ENCODE data around the gene NFXL1. TPM values are rescaled to one million over a fixed set of nuclear protein-coding genes. Genes with fewer than 3 reads are reported as not detected.

The NFXL1 gene
- total RNA-seq, 1 donor from 2014 or later: 11.3 TPM

DNA sequence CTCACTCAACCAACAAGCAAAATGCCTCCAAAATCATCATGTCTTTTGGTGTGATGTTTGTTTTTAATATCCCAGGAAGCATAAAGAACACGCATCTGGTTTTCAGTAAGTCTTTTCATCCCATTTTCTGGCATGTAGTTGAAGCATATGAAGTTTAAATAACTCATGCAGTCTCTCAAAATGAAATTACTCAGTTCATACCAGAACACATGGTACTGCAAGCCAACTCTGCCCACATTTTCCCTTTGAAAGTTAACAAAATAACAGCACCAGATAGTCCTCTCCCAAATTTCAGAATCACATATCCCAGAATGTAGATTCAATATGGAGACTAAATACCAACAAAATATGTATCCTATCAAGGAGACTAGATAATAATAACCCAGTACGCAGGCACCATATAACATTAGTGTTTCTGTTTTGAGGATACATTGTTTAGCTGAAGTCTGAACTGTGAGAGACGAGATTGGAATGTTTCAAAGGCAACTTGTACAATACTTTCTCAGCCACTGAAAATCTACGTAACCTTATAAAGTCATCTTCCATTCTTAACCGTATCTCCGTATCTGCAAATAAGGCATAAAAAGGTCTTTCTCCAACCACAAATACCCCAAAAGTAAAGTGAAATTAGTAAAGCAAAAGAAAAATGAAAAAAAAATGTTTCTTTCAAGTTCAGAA, 99.6 kb downstream of the NFXL1 start:
- FAIRE-seq: no peak
- no peaks in the 10 kb centered on the region for H3K36me3 ChIP-seq (ENCODE audit: control insufficient read depth, insufficient read depth, low read length)
- TF ChIP-seq, protein P1, sequence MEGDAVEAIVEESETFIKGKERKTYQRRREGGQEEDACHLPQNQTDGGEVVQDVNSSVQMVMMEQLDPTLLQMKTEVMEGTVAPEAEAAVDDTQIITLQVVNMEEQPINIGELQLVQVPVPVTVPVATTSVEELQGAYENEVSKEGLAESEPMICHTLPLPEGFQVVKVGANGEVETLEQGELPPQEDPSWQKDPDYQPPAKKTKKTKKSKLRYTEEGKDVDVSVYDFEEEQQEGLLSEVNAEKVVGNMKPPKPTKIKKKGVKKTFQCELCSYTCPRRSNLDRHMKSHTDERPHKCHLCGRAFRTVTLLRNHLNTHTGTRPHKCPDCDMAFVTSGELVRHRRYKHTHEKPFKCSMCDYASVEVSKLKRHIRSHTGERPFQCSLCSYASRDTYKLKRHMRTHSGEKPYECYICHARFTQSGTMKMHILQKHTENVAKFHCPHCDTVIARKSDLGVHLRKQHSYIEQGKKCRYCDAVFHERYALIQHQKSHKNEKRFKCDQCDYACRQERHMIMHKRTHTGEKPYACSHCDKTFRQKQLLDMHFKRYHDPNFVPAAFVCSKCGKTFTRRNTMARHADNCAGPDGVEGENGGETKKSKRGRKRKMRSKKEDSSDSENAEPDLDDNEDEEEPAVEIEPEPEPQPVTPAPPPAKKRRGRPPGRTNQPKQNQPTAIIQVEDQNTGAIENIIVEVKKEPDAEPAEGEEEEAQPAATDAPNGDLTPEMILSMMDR (IDR thresholded peaks at IDR 0.05; ENCODE audit: insufficient read depth, low read length, severe bottlenecking): no peak
- H3K27me3 ChIP-seq (ENCODE audit: control insufficient read depth, insufficient read depth, low read length): no peaks in the 10 kb centered on the region
- DNase-seq (ENCODE audit: low read depth): no peak
- H3K4me3 ChIP-seq (ENCODE audit: low read depth, low read length): no peak overlapping the region

DNA sequence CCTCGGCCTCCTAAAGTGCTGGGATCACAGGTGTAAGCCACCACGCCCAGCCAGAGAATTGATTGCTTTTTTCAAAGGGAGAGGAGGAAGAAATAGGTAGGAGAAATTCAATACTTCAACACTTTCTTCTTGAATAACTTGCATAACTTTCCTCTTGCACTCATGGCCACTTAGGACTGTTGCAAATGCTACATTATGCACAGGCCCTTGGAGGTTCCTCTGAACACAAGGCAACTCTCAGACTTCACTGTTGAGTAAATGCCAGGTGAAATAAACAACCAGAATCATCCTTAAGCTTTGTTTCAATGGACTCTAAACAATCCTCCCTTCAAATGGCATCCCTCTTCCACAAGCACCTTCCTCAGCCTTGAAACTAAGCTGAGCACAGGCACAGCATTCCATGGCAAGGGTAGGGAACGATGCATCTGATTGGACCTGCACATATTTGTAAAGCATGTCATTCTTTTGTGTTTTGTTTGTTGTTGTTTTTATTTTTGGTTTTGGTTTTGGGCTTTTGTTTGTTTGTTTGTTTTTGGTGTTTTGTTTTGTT, 104.7 kb downstream of the NFXL1 start:
- DNase-seq (ENCODE audit: low read depth) (no peak), FAIRE-seq (no peak)
- Histone ChIP-seq H3K4me3 (ENCODE audit: low read depth, low read length) (no peak overlapping the region), H3K27me3 (ENCODE audit: control insufficient read depth, insufficient read depth, low read length) (no peaks in the 10 kb centered on the region), H3K36me3 (ENCODE audit: control insufficient read depth, insufficient read depth, low read length) (no peaks in the 10 kb centered on the region)
- TF ChIP-seq, protein P1 (IDR thresholded peaks at IDR 0.05; ENCODE audit: insufficient read depth, low read length, severe bottlenecking): no peak

DNA sequence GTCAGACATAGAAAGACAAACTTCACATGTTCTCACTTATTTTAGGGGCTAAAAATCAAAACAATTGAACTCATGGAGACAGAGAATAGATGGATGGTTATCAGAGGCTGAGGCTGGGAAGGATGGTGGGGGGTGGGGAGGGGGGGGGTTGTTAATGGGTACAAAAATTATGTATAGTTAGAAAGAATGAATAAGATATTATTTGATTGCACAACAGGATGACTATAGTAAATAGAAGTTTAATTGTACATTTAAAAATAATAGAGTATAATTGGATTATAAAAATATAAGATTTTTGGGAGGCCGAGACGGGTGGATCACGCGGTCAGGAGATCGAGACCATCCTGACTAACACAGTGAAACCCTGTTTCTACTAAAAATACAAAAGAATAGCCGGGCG, 109.8 kb downstream of the NFXL1 start:
- TF ChIP-seq, protein P1 (IDR thresholded peaks at IDR 0.05; ENCODE audit: insufficient read depth, low read length, severe bottlenecking): no peak
- Histone ChIP-seq H3K4me3 (ENCODE audit: low read depth, low read length) (no peak overlapping the region), H3K27me3 (ENCODE audit: control insufficient read depth, insufficient read depth, low read length) (no peaks in the 10 kb centered on the region), H3K36me3 (ENCODE audit: control insufficient read depth, insufficient read depth, low read length) (no peaks in the 10 kb centered on the region)
- FAIRE-seq (no peak), DNase-seq (ENCODE audit: low read depth) (no peak)

DNA sequence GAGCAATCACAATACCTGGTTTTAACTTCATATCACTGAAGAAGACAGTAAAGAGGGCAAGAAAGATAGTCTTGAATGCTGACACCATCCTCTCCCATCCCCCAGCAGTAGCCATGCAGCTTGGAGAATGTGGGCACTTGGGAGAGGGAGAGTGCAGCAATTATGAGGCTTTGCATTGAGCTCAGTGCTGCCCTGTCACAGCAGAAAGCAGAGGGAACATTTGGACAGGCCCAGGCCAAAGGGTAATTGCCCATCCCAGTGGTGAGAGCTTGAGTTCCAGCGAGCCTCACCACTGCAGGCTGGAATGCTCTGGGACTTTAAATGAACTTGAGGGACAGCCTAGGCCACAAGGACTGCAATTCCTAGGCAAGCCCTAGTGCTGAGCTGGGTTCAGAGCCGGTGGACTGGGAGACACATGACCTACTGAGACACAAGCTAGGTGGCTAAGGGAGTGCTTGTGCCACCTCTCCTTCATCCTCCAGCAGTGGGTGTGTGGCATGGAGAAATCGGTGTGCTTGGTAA, 112.8 kb downstream of the NFXL1 start:
- Histone ChIP-seq H3K4me3 (ENCODE audit: low read depth, low read length) (no peak overlapping the region), H3K27me3 (ENCODE audit: control insufficient read depth, insufficient read depth, low read length) (no peaks in the 10 kb centered on the region), H3K36me3 (ENCODE audit: control insufficient read depth, insufficient read depth, low read length) (no peaks in the 10 kb centered on the region)
- FAIRE-seq (no peak), DNase-seq (ENCODE audit: low read depth) (no peak)
- TF ChIP-seq, protein P1 (IDR thresholded peaks at IDR 0.05; ENCODE audit: insufficient read depth, low read length, severe bottlenecking): no peak

DNA sequence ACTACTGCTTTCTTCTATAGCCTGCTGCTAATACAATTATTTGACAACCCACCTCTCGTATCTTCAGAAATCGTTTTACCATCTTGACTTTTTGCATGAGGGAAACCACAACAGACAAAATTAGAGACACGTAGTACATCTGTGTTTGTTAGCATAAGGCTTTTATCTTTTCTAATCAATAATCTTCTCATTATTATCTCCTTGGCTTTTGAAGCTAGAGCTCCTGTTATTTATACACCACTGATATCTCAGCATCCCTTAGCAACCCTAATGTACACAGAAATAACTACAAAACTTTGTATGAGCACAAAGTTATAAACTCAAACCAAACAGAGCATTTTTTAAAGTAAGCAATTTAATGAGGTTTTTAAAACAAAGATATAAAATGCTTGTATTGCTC, 116.2 kb downstream of the NFXL1 start:
- FAIRE-seq (no peak), DNase-seq (ENCODE audit: low read depth) (no peak)
- Histone ChIP-seq H3K4me3 (ENCODE audit: low read depth, low read length) (no peak overlapping the region), H3K36me3 (ENCODE audit: control insufficient read depth, insufficient read depth, low read length) (no peaks in the 10 kb centered on the region), H3K27me3 (ENCODE audit: control insufficient read depth, insufficient read depth, low read length) (no peaks in the 10 kb centered on the region)
- TF ChIP-seq, protein P1 (IDR thresholded peaks at IDR 0.05; ENCODE audit: insufficient read depth, low read length, severe bottlenecking): no peak

Other genes starting within 250 kb of the NFXL1 start
- 0.26 and 0.38 TPM in 2 replicates for gene CORIN, start 76.5 kb downstream of the NFXL1 start, total RNA-seq
- gene CNGA1, start 102.1 kb upstream of the NFXL1 start, total RNA-seq: 1.6 and 5.4 TPM in 2 replicates
- gene NIPAL1, start 102.2 kb upstream of the NFXL1 start, total RNA-seq: 6.6 and 9.3 TPM in 2 replicates
- under 0.01 and 0.13 TPM in 2 replicates for gene TXK, start 219.7 kb upstream of the NFXL1 start, total RNA-seq

Measured in bronchial epithelial cell (primary cell).